OCI-LY7 (cell line): ENCODE results near the gene IGFALS.

Source experiments
- CTCF ChIP-seq: fragments of 200-600 bp; sonication (generic); conservative IDR thresholded peaks from 2 replicates; pipeline ENCODE4 v1.5.1; 2014; ENCODE audit warnings: mild to moderate bottlenecking, antibody characterized with exemption, low read length, moderate library complexity, mixed read lengths
- EZH2phosphoT487 ChIP-seq: fragments of 200-600 bp; sonication (generic); IDR thresholded peaks from 2 replicates; pipeline ENCODE4 v1.6.1; 2018; ENCODE audit warnings: low read depth, borderline replicate concordance, mild to moderate bottlenecking, mixed run types, antibody characterized with exemption, low read length, moderate library complexity, mixed read lengths

- TF ChIP-seq CTCF (no peak), EZH2phosphoT487 (no peak)
These were observed 4.8 kb downstream of the IGFALS start for GRCh38 chr16:1788708-1789100.
